Caco-2 (cell line): ENCODE measurements around the gene NEURL2. TPM values are rescaled to one million over a fixed set of nuclear protein-coding genes. Genes with fewer than 3 reads are reported as not detected.
"Not testable (repeated sequence)": the region's sequence is repeated elsewhere in the genome, so short reads cannot be mapped to it uniquely, and the experiment has no call there.

Experiments used
- BruUV-seq: library from RNA; stranded (reverse); fragments of 400-500 nt; replicated peaks from 2 replicates; lab custom pipeline; 2021; lab: Mats Ljungman, UMichigan
- CTCF ChIA-PET: fragments of 300-600 bp; sonication (Branson Sonifier 250); formaldehyde crosslinking; loops from one replicate; lab custom pipeline; 2022; ENCODE audit warnings: antibody characterized with exemption; lab: Charles Lee
- POLR2A ChIA-PET: fragments of 300-600 bp; sonication (Branson Sonifier 250); formaldehyde crosslinking; loops from one replicate; lab custom pipeline; 2022; ENCODE audit warnings: antibody characterized with exemption; lab: Charles Lee
- DNase-seq, 2 experiments: peaks; one replicate each; pipeline versions ENCODE4 v3.0.0 to v3.0.0-alpha.2; 2020 to 2022
- H3K27me3 ChIP-seq: replicated peaks from 2 replicates; pipeline ENCODE4 v1.6.0; 2011; ENCODE audit warnings: low read length; ENCODE audit not compliant: control insufficient read depth, insufficient read depth
- H3K36me3 ChIP-seq: 2 replicates; pipeline ENCODE4 v1.5.1; 2011; ENCODE audit warnings: low read length; ENCODE audit not compliant: control insufficient read depth, insufficient read depth
- H3K4me1 ChIP-seq: fragments of 250-450 bp; sonication (Bioruptor Pico); 2 replicates; pipeline ENCODE4 v1.5.1; 2020; ENCODE audit warnings: mild to moderate bottlenecking
- H3K4me3 ChIP-seq: 2 replicates; pipeline ENCODE4 v1.5.1; 2011; ENCODE audit warnings: low read depth, mild to moderate bottlenecking, control low read depth, low read length
- H3K9me3 ChIP-seq: fragments of 250-450 bp; sonication (Bioruptor Pico); 2 replicates; pipeline ENCODE4 v1.5.1; 2020; ENCODE audit warnings: mild to moderate bottlenecking, moderate library complexity
- H3K27ac Mint-ChIP-seq: one replicate; pipeline ENCODE4 v1.8.0; 2022; ENCODE audit warnings: mixed read lengths; ENCODE audit not compliant: unreplicated experiment
- H3K27me3 Mint-ChIP-seq: one replicate; pipeline ENCODE4 v1.8.0; 2022; ENCODE audit warnings: mixed read lengths; ENCODE audit not compliant: insufficient read depth, unreplicated experiment
- H3K36me3 Mint-ChIP-seq: one replicate; pipeline ENCODE4 v1.8.0; 2022; ENCODE audit warnings: mild to moderate bottlenecking, mixed read lengths; ENCODE audit not compliant: insufficient read depth, unreplicated experiment
- H3K4me1 Mint-ChIP-seq: one replicate; pipeline ENCODE4 v1.8.0; 2022; ENCODE audit warnings: low read depth, mixed read lengths; ENCODE audit not compliant: unreplicated experiment
- H3K4me3 Mint-ChIP-seq: one replicate; pipeline ENCODE4 v1.8.0; 2022; ENCODE audit warnings: mild to moderate bottlenecking, moderate library complexity, mixed read lengths; ENCODE audit not compliant: unreplicated experiment
- H3K9me3 Mint-ChIP-seq: one replicate; pipeline ENCODE4 v1.8.0; 2022; ENCODE audit warnings: mixed read lengths; ENCODE audit not compliant: unreplicated experiment
- intact Hi-C: fragments of 100-400 bp; cut with micrococcal nuclease; formaldehyde crosslinking; loops from one replicate; pipeline ENCODE4 v1.10.0; 2022; ENCODE audit not compliant: unreplicated experiment
- total RNA-seq: library from RNA; stranded (reverse); gene quantifications from 2 replicates; pipeline ENCODE4 v1.2.3, GENCODE V29; 2022
- TF ChIP-seq, protein P1 (sequence below), 2 experiments: fragments of 200-600 bp in 1 of 2; IDR thresholded peaks; 1 replicate in 1 of 2; 2 replicates in 1 of 2; pipeline versions ENCODE4 v1.5.1 to v1.8.0; 2011 to 2022; ENCODE audit warnings: antibody characterized with exemption in 1 of 2, control low read depth in 1 of 2, inconsistent platforms in 1 of 2, low read depth in 1 of 2, low read length in 1 of 2, mild to moderate bottlenecking in 1 of 2, moderate library complexity in 1 of 2; ENCODE audit not compliant: insufficient read depth in 1 of 2, severe bottlenecking in 1 of 2, unreplicated experiment in 1 of 2

The NEURL2 gene
- total RNA-seq, 1 experiment from 2014 or later = 12.6 TPM

DNA sequence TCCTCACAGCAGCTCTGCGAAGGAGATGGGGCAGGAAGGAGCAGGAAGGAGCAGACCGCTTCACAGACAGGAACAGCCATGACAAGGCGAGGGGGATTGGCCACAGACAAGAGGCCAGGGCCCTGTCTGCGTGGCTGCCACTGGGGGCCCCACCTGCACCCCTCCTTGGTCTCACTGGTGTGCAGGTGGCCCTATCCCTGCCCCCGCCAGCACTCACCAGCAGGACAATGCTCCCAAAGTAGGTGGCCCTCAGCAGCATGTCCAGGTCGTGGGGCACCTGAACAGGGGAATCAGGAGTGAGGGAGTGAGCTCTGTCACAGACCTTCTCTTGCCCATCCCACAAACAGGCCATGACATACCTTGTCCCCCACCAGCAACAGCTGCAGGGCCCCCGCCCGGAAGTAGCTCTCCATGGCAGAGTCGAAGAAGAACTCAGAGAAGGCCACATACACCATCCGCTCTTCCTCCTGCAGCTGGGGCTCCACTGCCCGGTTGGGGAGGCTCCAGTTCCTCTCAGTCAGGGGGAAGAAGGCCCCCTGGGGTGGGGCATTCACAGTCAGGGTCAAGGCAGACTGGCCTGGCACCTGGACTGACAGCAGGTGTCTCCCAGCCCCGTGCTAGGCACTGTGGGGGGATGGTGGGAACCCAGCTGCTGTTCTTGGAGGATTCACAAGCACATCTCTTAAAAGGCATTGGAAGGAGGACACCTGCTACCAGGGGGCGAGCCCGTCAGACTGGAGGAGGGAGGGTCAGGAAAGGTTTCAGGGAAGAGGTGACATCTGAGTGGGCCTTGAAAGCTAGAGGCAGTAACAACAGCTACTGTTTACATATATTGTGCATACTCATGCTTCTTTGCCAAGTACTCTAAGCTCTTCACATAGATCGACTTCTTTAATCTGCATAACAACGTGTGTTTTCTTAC lies 13.8 kb upstream of the NEURL2 start:
- H3K27ac Mint-ChIP-seq = no peak overlapping the region
- intact Hi-C loops = no loop called here
- H3K4me1 ChIP-seq = no peaks in the 10 kb centered on the region
- no peaks in the 10 kb centered on the region for H3K27me3 Mint-ChIP-seq
- no TSS peak for BruUV-seq
- ChIA-PET CTCF (interaction anchor here (0.6 to 1.4 kb wide), 6 partner anchors 13 to 65 kb away, joined by 3 to 7 read pairs (median 3); partner anchors contain the start of genes CTSA and NEURL2), POLR2A (interaction anchor here (1.0 to 1.2 kb wide), 3 partner anchors 16 to 30 kb away, joined by 3 to 12 read pairs (median 4); partner anchors contain the start of gene PCIF1)
- no peaks in the 10 kb centered on the region for H3K27me3 ChIP-seq
- H3K4me3 Mint-ChIP-seq = no peak overlapping the region
- H3K4me1 Mint-ChIP-seq = peaks cover 6% of the 10 kb centered on the region
- H3K9me3 Mint-ChIP-seq = no peaks in the 10 kb centered on the region
- no peak overlapping the region for H3K4me3 ChIP-seq
- H3K36me3 Mint-ChIP-seq = peaks cover 5% of the 10 kb centered on the region
- no peaks in the 10 kb centered on the region for H3K9me3 ChIP-seq
- DNase-seq = no peak
- H3K36me3 ChIP-seq = no peaks in the 10 kb centered on the region
- TF ChIP-seq, protein P1, sequence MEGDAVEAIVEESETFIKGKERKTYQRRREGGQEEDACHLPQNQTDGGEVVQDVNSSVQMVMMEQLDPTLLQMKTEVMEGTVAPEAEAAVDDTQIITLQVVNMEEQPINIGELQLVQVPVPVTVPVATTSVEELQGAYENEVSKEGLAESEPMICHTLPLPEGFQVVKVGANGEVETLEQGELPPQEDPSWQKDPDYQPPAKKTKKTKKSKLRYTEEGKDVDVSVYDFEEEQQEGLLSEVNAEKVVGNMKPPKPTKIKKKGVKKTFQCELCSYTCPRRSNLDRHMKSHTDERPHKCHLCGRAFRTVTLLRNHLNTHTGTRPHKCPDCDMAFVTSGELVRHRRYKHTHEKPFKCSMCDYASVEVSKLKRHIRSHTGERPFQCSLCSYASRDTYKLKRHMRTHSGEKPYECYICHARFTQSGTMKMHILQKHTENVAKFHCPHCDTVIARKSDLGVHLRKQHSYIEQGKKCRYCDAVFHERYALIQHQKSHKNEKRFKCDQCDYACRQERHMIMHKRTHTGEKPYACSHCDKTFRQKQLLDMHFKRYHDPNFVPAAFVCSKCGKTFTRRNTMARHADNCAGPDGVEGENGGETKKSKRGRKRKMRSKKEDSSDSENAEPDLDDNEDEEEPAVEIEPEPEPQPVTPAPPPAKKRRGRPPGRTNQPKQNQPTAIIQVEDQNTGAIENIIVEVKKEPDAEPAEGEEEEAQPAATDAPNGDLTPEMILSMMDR (IDR thresholded peaks at IDR 0.05; ENCODE audit: insufficient read depth in 1 of 2, low read depth in 1 of 2, low read length in 1 of 2, severe bottlenecking in 1 of 2, unreplicated experiment in 1 of 2) = no peak

DNA sequence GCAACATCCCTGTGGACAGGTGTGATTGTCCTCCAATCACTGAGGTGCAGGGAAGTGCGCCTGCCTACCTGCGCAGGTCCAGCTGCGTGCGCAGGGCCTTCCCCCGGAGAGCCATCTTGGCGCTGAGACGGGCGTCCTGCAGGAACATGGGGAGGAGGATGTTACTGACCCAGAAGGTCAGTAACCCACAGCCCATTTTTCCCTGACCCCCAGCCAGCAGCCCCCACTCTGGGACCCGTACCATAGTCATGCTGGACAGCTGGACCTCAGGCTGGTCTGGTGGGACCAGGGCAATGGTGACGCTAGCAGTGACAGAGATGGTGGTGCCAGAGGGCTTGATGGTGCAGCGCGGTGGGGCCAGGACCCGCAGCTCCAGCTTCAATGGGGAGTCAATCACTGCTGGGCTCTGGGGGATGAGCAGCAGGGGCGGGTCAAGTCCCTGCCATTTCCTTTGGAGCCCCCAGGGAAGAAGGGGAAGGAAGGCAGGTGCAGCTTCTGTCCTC lies 11.2 kb upstream of the NEURL2 start:
- Mint-ChIP-seq H3K36me3 (peaks cover 13% of the 10 kb centered on the region), H3K27ac (peak overlapping the region; percentile 1), H3K27me3 (no peaks in the 10 kb centered on the region), H3K9me3 (no peaks in the 10 kb centered on the region), H3K4me3 (no peak overlapping the region), H3K4me1 (peaks cover 6% of the 10 kb centered on the region)
- H3K27me3 ChIP-seq = no peaks in the 10 kb centered on the region
- H3K4me1 ChIP-seq = no peaks in the 10 kb centered on the region
- no TSS peak for BruUV-seq
- ChIA-PET POLR2A (interaction anchor here (1.3 to 1.6 kb wide), 3 partner anchors 12 to 25 kb away, joined by 3 to 5 read pairs (median 4); partner anchors contain the start of genes CTSA, NEURL2 and ZSWIM1), CTCF (interaction anchor here (1.0 kb wide), 1 partner anchor 11 kb away, joined by 3 read pairs; the partner anchor contains the start of genes CTSA and NEURL2)
- intact Hi-C loops = no loop called here
- H3K9me3 ChIP-seq = no peaks in the 10 kb centered on the region
- TF ChIP-seq, protein P1 (IDR thresholded peaks at IDR 0.05; ENCODE audit: insufficient read depth in 1 of 2, low read depth in 1 of 2, low read length in 1 of 2, severe bottlenecking in 1 of 2, unreplicated experiment in 1 of 2) = no peak
- H3K4me3 ChIP-seq = no peak overlapping the region
- 0 out of 2 replicates have a peak, but pooled peaks cover 5% of the 10 kb centered on the region for H3K36me3 ChIP-seq
- DNase-seq = no peak

DNA sequence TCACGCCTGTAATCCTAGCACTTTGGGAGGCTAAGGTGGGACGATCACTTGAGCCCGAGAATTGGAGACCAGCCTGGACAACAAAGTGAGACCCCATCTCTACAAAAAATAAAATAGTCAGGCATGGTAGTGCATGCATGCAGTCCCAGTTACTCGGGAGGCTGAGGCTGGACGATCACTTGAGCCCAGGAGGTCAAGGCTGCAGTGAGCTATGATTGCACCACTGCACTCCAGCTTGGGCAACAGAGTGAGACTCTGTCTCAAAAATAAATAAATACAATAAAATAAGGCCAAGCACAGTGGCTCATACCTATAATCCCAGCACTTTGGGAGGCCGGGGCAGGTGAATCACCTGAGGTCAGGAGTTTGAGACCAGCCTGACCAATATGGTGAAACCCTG lies 10.3 kb upstream of the NEURL2 start:
- H3K4me1 Mint-ChIP-seq, DNase-seq, H3K27me3 ChIP-seq, H3K4me3 Mint-ChIP-seq, H3K9me3 Mint-ChIP-seq, H3K36me3 ChIP-seq, H3K4me3 ChIP-seq, intact Hi-C loops, H3K9me3 ChIP-seq, H3K27me3 Mint-ChIP-seq, BruUV-seq, H3K4me1 ChIP-seq, H3K27ac Mint-ChIP-seq: not testable (repeated sequence)
- POLR2A ChIA-PET = interaction anchor here (1.1 to 1.6 kb wide), 3 partner anchors 11 to 26 kb away, joined by 3 to 4 read pairs (median 3); partner anchors contain the start of genes CTSA and NEURL2
- CTCF ChIA-PET = interaction anchor here (1.0 kb wide), 1 partner anchor 10 kb away, joined by 3 read pairs; the partner anchor contains the start of genes CTSA and NEURL2
- peaks cover 22% of the 10 kb centered on the region for H3K36me3 Mint-ChIP-seq
